Stomach smooth muscle (tissue), 2 donors: ENCODE data around the gene SPP1.
A peak's percentile ranks its signal among the peaks of the same experiment; 100 is the strongest.

Experiments used
- H3K27ac ChIP-seq: one replicate; pipeline ENCODE4 v1.7.0; 2013; ENCODE audit warnings: mild to moderate bottlenecking, low read length, inconsistent platforms
- H3K27me3 ChIP-seq, 2 donors: one replicate each; pipeline ENCODE4 v1.7.0; 2013; ENCODE audit warnings: low read length in 2 of 2; ENCODE audit not compliant: insufficient read depth in 2 of 2, control insufficient read depth in 1 of 2
- H3K36me3 ChIP-seq, 2 donors: one replicate each; pipeline ENCODE4 v1.7.0; 2013; ENCODE audit warnings: low read length in 2 of 2; ENCODE audit not compliant: control insufficient read depth in 2 of 2, insufficient read depth in 2 of 2
- H3K4me1 ChIP-seq: one replicate; pipeline ENCODE4 v1.7.0; 2013; ENCODE audit warnings: low read length; ENCODE audit not compliant: control insufficient read depth, insufficient read depth
- H3K4me3 ChIP-seq, 2 donors: one replicate each; pipeline ENCODE4 v1.7.0; 2013; ENCODE audit warnings: low read length in 2 of 2
- H3K9ac ChIP-seq, 2 donors: one replicate each; pipeline ENCODE4 v1.7.0; 2013; ENCODE audit warnings: low read length in 2 of 2, mild to moderate bottlenecking in 1 of 2
- H3K9me3 ChIP-seq, 2 donors: one replicate each; pipeline ENCODE4 v1.7.0; 2013; ENCODE audit warnings: low read length in 2 of 2; ENCODE audit not compliant: control insufficient read depth in 2 of 2
- donor health status: healthy.
- donor health status: Pancreatic carcinoma.

SPP1 gene

GRCh38 chr4:88007304-88008121 lies 32.0 kb downstream of the SPP1 start, which contains the start of gene PKD2:
Gene PKD2, plus strand, starts transcription at chr4:88007635. Its CDS starts 99 bp downstream, at chr4:88007734.
- H3K36me3 ChIP-seq: no peaks in the 10 kb centered on the region
- peak within 1 kb of the TSS; percentile 75 for H3K27ac ChIP-seq
- peak within 1 kb of the TSS; percentile 49 to 86 for H3K4me3 ChIP-seq
- H3K9ac ChIP-seq: peak within 1 kb of the TSS; percentile 55 to 81
- H3K9me3 ChIP-seq: no peaks in the 10 kb centered on the region
- peaks cover 30% of the 10 kb centered on the region for H3K4me1 ChIP-seq
- H3K27me3 ChIP-seq: no peaks in the 10 kb centered on the region

GRCh38 chr4:88008122-88008742 lies 32.7 kb downstream of the SPP1 start:
- peak overlapping the region; percentile 48 to 86 for H3K4me3 ChIP-seq
- no peaks in the 10 kb centered on the region for H3K9me3 ChIP-seq
- peaks cover 28% of the 10 kb centered on the region for H3K4me1 ChIP-seq
- H3K27ac ChIP-seq: peak overlapping the region; percentile 75
- H3K36me3 ChIP-seq: no peaks in the 10 kb centered on the region
- H3K9ac ChIP-seq: peak overlapping the region; percentile 36 to 81
- no peaks in the 10 kb centered on the region for H3K27me3 ChIP-seq

- Histone ChIP-seq H3K4me1 (peaks cover 32% of the 10 kb centered on the region), H3K27ac (peak overlapping the region; percentile 75), H3K27me3 (no peaks in the 10 kb centered on the region), H3K4me3 (peak overlapping the region; percentile 48 to 86), H3K9ac (peak overlapping the region; percentile 36 to 81), H3K9me3 (no peaks in the 10 kb centered on the region), H3K36me3 (no peaks in the 10 kb centered on the region)
Measured at GRCh38 chr4:88008743-88009171, 33.2 kb downstream of the SPP1 start.

GRCh38 chr4:88009871-88010270 lies 34.4 kb downstream of the SPP1 start:
- Histone ChIP-seq H3K36me3 (no peaks in the 10 kb centered on the region), H3K9me3 (no peaks in the 10 kb centered on the region), H3K27me3 (no peaks in the 10 kb centered on the region), H3K27ac (no peak overlapping the region), H3K4me3 (peak overlapping the region in 1 of 2 donors; percentile 4), H3K4me1 (peaks cover 39% of the 10 kb centered on the region), H3K9ac (peak overlapping the region in 1 of 2 donors; percentile 3)

- peaks cover 40% of the 10 kb centered on the region for H3K4me1 ChIP-seq
Measured at GRCh38 chr4:88010966-88011365, 35.5 kb downstream of the SPP1 start.

GRCh38 chr4:88012647-88013046 lies 37.1 kb downstream of the SPP1 start:
- no peak overlapping the region for H3K9ac ChIP-seq
- H3K27me3 ChIP-seq: no peaks in the 10 kb centered on the region
- H3K36me3 ChIP-seq: no peaks in the 10 kb centered on the region
- H3K4me1 ChIP-seq: peaks cover 41% of the 10 kb centered on the region
- H3K4me3 ChIP-seq: no peak overlapping the region
- no peaks in the 10 kb centered on the region for H3K9me3 ChIP-seq
- H3K27ac ChIP-seq: no peak overlapping the region

More at GRCh38 chr4:88010966-88011365, 35.5 kb downstream of the SPP1 start:
- Histone ChIP-seq H3K9me3 (no peaks in the 10 kb centered on the region), H3K27ac (peak overlapping the region; percentile 19), H3K4me3 (peak overlapping the region; percentile 4 to 54), H3K36me3 (no peaks in the 10 kb centered on the region), H3K27me3 (no peaks in the 10 kb centered on the region), H3K9ac (peak overlapping the region in 1 of 2 donors; percentile 19)

GRCh38 chr4:88014386-88014905 lies 38.9 kb downstream of the SPP1 start:
- no peaks in the 10 kb centered on the region for H3K36me3 ChIP-seq
- no peak overlapping the region for H3K4me3 ChIP-seq
- no peaks in the 10 kb centered on the region for H3K9me3 ChIP-seq
- H3K9ac ChIP-seq: no peak overlapping the region
- no peaks in the 10 kb centered on the region for H3K27me3 ChIP-seq
- H3K27ac ChIP-seq: peak overlapping the region; percentile 66
- peaks cover 49% of the 10 kb centered on the region for H3K4me1 ChIP-seq

- Histone ChIP-seq H3K27ac (peak overlapping the region; percentile 66), H3K9ac (no peak overlapping the region), H3K4me3 (peak overlapping the region in 1 of 2 donors; percentile 41), H3K36me3 (no peaks in the 10 kb centered on the region), H3K4me1 (peaks cover 57% of the 10 kb centered on the region), H3K9me3 (no peaks in the 10 kb centered on the region), H3K27me3 (no peaks in the 10 kb centered on the region)
Measured at GRCh38 chr4:88015659-88016295, 40.3 kb downstream of the SPP1 start.

- peak overlapping the region; percentile 98 for H3K27ac ChIP-seq
- H3K4me1 ChIP-seq: peaks cover 64% of the 10 kb centered on the region
- H3K4me3 ChIP-seq: peak overlapping the region in 1 of 2 donors; percentile 41
- no peaks in the 10 kb centered on the region for H3K9me3 ChIP-seq
- no peaks in the 10 kb centered on the region for H3K27me3 ChIP-seq
- H3K9ac ChIP-seq: peak overlapping the region; percentile 49 to 77
- H3K36me3 ChIP-seq: peaks cover 0 to 4% of the 10 kb centered on the region in 2 donors
Measured at GRCh38 chr4:88017516-88018297, 42.2 kb downstream of the SPP1 start.

GRCh38 chr4:88018466-88018865 lies 43.0 kb downstream of the SPP1 start:
- peak overlapping the region; percentile 98 for H3K27ac ChIP-seq
- H3K36me3 ChIP-seq: peaks cover 0 to 4% of the 10 kb centered on the region in 2 donors
- H3K9ac ChIP-seq: peak overlapping the region; percentile 49 to 77
- peaks cover 68% of the 10 kb centered on the region for H3K4me1 ChIP-seq
- H3K27me3 ChIP-seq: no peaks in the 10 kb centered on the region
- peak overlapping the region; percentile 33 to 41 for H3K4me3 ChIP-seq
- H3K9me3 ChIP-seq: no peaks in the 10 kb centered on the region
